ENCODE data around the gene KCTD13. TPM values are rescaled to one million over a fixed set of nuclear protein-coding genes. Genes with fewer than 3 reads are reported as not detected.

Gene KCTD13
- total and polyA plus RNA-seq, 7 experiments from 2014 or later = 8.7 to 81.1 (median 43.3) TPM

GRCh38 chr16:29922326-29922725, 3.7 kb downstream of the KCTD13 start:
- peak overlapping the region in 3 of 10 donors; percentile 33 to 37 (median 36) for H3K4me3 Mint-ChIP-seq
- DNase-seq (no peak), ATAC-seq (no peak)
- intact Hi-C loops (cut with micrococcal nuclease) = loop anchor here in 1 of 2 donors (10.0 kb wide), 1 partner anchor 112 kb away; the partner anchor contains the start of gene TLCD3B
- H3K27ac Mint-ChIP-seq = peak overlapping the region in 1 of 9 donors; percentile 38
- H3K27me3 Mint-ChIP-seq = no peaks in the 10 kb centered on the region
- Histone ChIP-seq H3K9me3 (ENCODE audit: control insufficient read depth in 2 of 3, low read length in 3 of 3) (no peaks in the 10 kb centered on the region), H3K27me3 (ENCODE audit: control insufficient read depth in 2 of 2, insufficient read depth in 2 of 2, low read length in 2 of 2) (no peaks in the 10 kb centered on the region), H3K27ac (ENCODE audit: low read depth, low read length) (no peak overlapping the region), H3K4me1 (ENCODE audit: control insufficient read depth in 2 of 2, insufficient read depth in 2 of 2, low read length in 2 of 2) (peaks cover 7 to 18% of the 10 kb centered on the region in 2 donors), H3K36me3 (ENCODE audit: control insufficient read depth in 2 of 3, insufficient read depth in 3 of 3, low read length in 3 of 3) (peaks cover 0 to 50% (median 8%) of the 10 kb centered on the region in 3 experiments), H3K4me3 (ENCODE audit: low read length) (no peak overlapping the region)
- ChIA-PET CTCF (no interaction called here), POLR2A (interaction anchor here (0.6 to 1.4 kb wide), 2 partner anchors 39 to 1003 kb away, joined by 3 to 4 read pairs; no protein-coding TSS in a partner anchor)
- H3K4me1 Mint-ChIP-seq = peaks cover 34 to 54% (median 48%) of the 10 kb centered on the region in 7 donors
- peaks cover 6 to 29% (median 9%) of the 10 kb centered on the region in 5 donors for H3K36me3 Mint-ChIP-seq
- no peaks in the 10 kb centered on the region for H3K9me3 Mint-ChIP-seq

DNA sequence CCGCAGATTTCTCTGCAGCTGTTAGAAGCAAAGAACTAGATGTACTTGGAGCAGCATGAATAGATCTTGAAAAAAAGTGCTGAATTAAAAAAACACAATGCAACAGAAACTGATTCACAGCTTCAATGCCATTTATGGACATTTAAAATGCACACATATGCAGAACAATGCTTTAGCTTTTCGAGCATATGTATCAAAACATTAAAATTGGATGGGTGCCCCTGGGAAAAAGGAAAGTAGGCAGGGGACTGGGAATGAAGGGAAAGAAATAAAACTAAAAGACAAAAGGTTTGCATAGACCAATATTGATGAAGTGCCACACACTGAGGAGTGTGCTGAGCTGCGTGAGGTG, 5.0 kb downstream of the KCTD13 start:
- peak overlapping the region in 4 of 9 donors; percentile 15 to 59 (median 20) for H3K27ac Mint-ChIP-seq
- peak overlapping the region in 1 of 10 donors; percentile 51 for H3K4me3 Mint-ChIP-seq
- intact Hi-C loops (cut with micrococcal nuclease) = loop anchor here in 1 of 2 donors (10.0 kb wide), 1 partner anchor 114 kb away; the partner anchor contains the start of gene TLCD3B
- DNase-seq = no peak
- no peak for ATAC-seq
- no peaks in the 10 kb centered on the region for H3K9me3 Mint-ChIP-seq
- Histone ChIP-seq H3K9me3 (ENCODE audit: control insufficient read depth in 2 of 3, low read length in 3 of 3) (no peaks in the 10 kb centered on the region), H3K4me3 (ENCODE audit: low read length) (no peak overlapping the region), H3K27ac (ENCODE audit: low read depth, low read length) (no peak overlapping the region), H3K36me3 (ENCODE audit: control insufficient read depth in 2 of 3, insufficient read depth in 3 of 3, low read length in 3 of 3) (peaks cover 0 to 54% (median 8%) of the 10 kb centered on the region in 3 experiments), H3K4me1 (ENCODE audit: control insufficient read depth in 2 of 2, insufficient read depth in 2 of 2, low read length in 2 of 2) (peaks cover 7 to 12% of the 10 kb centered on the region in 2 donors), H3K27me3 (ENCODE audit: control insufficient read depth in 2 of 2, insufficient read depth in 2 of 2, low read length in 2 of 2) (no peaks in the 10 kb centered on the region)
- H3K4me1 Mint-ChIP-seq = peaks cover 26 to 42% (median 36%) of the 10 kb centered on the region in 7 donors
- CTCF ChIA-PET = interaction anchor here (0.6 kb wide), 1 partner anchor 201 kb away, joined by 4 read pairs; no protein-coding TSS in a partner anchor
- H3K27me3 Mint-ChIP-seq = no peaks in the 10 kb centered on the region
- peaks cover 6 to 34% (median 9%) of the 10 kb centered on the region in 5 donors for H3K36me3 Mint-ChIP-seq
- POLR2A ChIA-PET = interaction anchor here (1.0 kb wide), 1 partner anchor 40 kb away, joined by 3 read pairs; no protein-coding TSS in a partner anchor

DNA sequence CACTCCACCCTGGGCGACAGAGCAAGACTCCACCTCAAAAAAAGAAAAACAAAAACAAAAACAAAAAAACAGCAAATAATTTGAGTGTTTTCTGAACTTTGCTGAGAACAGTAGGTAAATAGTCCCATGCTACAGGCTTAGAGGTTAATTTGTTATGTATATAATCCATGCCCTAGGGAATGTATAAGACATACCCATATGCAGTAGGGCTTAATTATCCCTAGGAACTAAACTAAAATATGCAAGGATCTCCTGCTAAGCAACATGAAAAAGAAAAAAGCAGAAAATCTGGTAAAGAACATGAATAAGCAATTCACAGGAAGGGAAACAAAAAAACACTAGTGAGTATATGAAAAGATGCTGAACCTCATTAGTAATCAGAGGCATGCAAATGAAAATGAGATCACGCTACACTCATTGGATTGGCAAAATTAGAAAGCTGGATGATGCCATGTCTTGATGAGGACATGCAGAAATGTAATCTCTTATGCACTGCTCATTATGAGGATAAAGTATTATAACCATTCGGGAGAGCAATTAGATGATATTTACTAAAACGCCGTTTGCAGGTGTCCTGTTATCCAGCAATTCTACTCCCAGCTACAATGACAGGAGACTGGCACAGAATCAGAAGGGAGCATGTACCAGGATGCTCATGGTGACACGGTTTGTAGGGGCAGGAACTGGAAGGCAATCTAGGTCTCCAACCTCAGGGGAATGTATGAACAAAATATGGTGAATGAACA, 5.6 kb downstream of the KCTD13 start:
- H3K4me1 Mint-ChIP-seq = peaks cover 27 to 41% (median 39%) of the 10 kb centered on the region in 7 donors
- ATAC-seq (no peak), DNase-seq (no peak)
- H3K36me3 ChIP-seq (ENCODE audit: control insufficient read depth in 2 of 3, insufficient read depth in 3 of 3, low read length in 3 of 3) = peaks cover 0 to 53% (median 8%) of the 10 kb centered on the region in 3 experiments
- H3K27ac Mint-ChIP-seq = peak overlapping the region in 1 of 9 donors; percentile 18
- H3K27me3 Mint-ChIP-seq = no peaks in the 10 kb centered on the region
- H3K36me3 Mint-ChIP-seq = peaks cover 6 to 34% (median 9%) of the 10 kb centered on the region in 5 donors
- H3K4me3 Mint-ChIP-seq = no peak overlapping the region
- H3K9me3 Mint-ChIP-seq = no peaks in the 10 kb centered on the region
- peaks cover 7 to 12% of the 10 kb centered on the region in 2 donors for H3K4me1 ChIP-seq (ENCODE audit: control insufficient read depth in 2 of 2, insufficient read depth in 2 of 2, low read length in 2 of 2)
- no peak overlapping the region for H3K4me3 ChIP-seq (ENCODE audit: low read length)
- intact Hi-C loops (cut with micrococcal nuclease) = loop anchor here in 1 of 2 donors (10.0 kb wide), 1 partner anchor 114 kb away; the partner anchor contains the start of gene TLCD3B
- CTCF ChIA-PET = interaction anchor here (0.6 kb wide), 1 partner anchor 200 kb away, joined by 4 read pairs; no protein-coding TSS in a partner anchor
- H3K27ac ChIP-seq (ENCODE audit: low read depth, low read length) = no peak overlapping the region
- no peaks in the 10 kb centered on the region for H3K27me3 ChIP-seq (ENCODE audit: control insufficient read depth in 2 of 2, insufficient read depth in 2 of 2, low read length in 2 of 2)
- H3K9me3 ChIP-seq (ENCODE audit: control insufficient read depth in 2 of 3, low read length in 3 of 3) = no peaks in the 10 kb centered on the region
- POLR2A ChIA-PET = interaction anchor here (1.0 kb wide), 1 partner anchor 41 kb away, joined by 3 read pairs; no protein-coding TSS in a partner anchor

- no peak overlapping the region for H3K27ac ChIP-seq (ENCODE audit: low read depth, low read length)
- Mint-ChIP-seq H3K36me3 (peaks cover 1 to 42% (median 9%) of the 10 kb centered on the region in 5 donors), H3K4me1 (peaks cover 9 to 17% (median 13%) of the 10 kb centered on the region in 7 donors), H3K27ac (no peak overlapping the region), H3K27me3 (no peaks in the 10 kb centered on the region), H3K4me3 (no peak overlapping the region), H3K9me3 (no peaks in the 10 kb centered on the region)
- ATAC-seq (no peak), DNase-seq (no peak)
- intact Hi-C loops (cut with micrococcal nuclease) = no loop called here
- CTCF ChIA-PET = interaction anchor here (0.8 to 1.2 kb wide), 2 partner anchors 51 to 80 kb away, joined by 3 to 5 read pairs; no protein-coding TSS in a partner anchor
- POLR2A ChIA-PET = interaction anchor here (2.9 kb wide), 1 partner anchor 9 kb away, joined by 12 read pairs; the partner anchor contains the start of gene KCTD13
- no peaks in the 10 kb centered on the region for H3K27me3 ChIP-seq (ENCODE audit: control insufficient read depth in 2 of 2, insufficient read depth in 2 of 2, low read length in 2 of 2)
- no peaks in the 10 kb centered on the region for H3K9me3 ChIP-seq (ENCODE audit: control insufficient read depth in 2 of 3, low read length in 3 of 3)
- H3K4me3 ChIP-seq (ENCODE audit: low read length) = no peak overlapping the region
- H3K4me1 ChIP-seq (ENCODE audit: control insufficient read depth in 2 of 2, insufficient read depth in 2 of 2, low read length in 2 of 2) = no peaks in the 10 kb centered on the region
- H3K36me3 ChIP-seq (ENCODE audit: control insufficient read depth in 2 of 3, insufficient read depth in 3 of 3, low read length in 3 of 3) = peaks cover 0 to 52% (median 8%) of the 10 kb centered on the region in 3 experiments
These were observed 9.0 kb downstream of the KCTD13 start for GRCh38 chr16:29916979-29917378.

- POLR2A ChIA-PET = interaction anchor here (0.5 to 2.9 kb wide), 3 partner anchors 10 to 92 kb away, joined by 3 to 12 read pairs (median 4); partner anchors contain the start of gene KCTD13
- no peaks in the 10 kb centered on the region for H3K9me3 Mint-ChIP-seq
- no peak for DNase-seq
- H3K4me1 Mint-ChIP-seq = peaks cover 6 to 10% (median 9%) of the 10 kb centered on the region in 7 donors
- H3K4me3 ChIP-seq (ENCODE audit: low read length) = no peak overlapping the region
- no peaks in the 10 kb centered on the region for H3K27me3 ChIP-seq (ENCODE audit: control insufficient read depth in 2 of 2, insufficient read depth in 2 of 2, low read length in 2 of 2)
- intact Hi-C loops (cut with micrococcal nuclease) = no loop called here
- no peaks in the 10 kb centered on the region for H3K4me1 ChIP-seq (ENCODE audit: control insufficient read depth in 2 of 2, insufficient read depth in 2 of 2, low read length in 2 of 2)
- H3K27me3 Mint-ChIP-seq = no peaks in the 10 kb centered on the region
- no peak overlapping the region for H3K27ac ChIP-seq (ENCODE audit: low read depth, low read length)
- peaks cover 1 to 35% (median 5%) of the 10 kb centered on the region in 5 donors for H3K36me3 Mint-ChIP-seq
- no peaks in the 10 kb centered on the region for H3K9me3 ChIP-seq (ENCODE audit: control insufficient read depth in 2 of 3, low read length in 3 of 3)
- peak overlapping the region in 1 of 9 donors; percentile 33 for H3K27ac Mint-ChIP-seq
- CTCF ChIA-PET = no interaction called here
- H3K4me3 Mint-ChIP-seq = no peak overlapping the region
- peaks cover 0 to 41% (median 4%) of the 10 kb centered on the region in 3 experiments for H3K36me3 ChIP-seq (ENCODE audit: control insufficient read depth in 2 of 3, insufficient read depth in 3 of 3, low read length in 3 of 3)
- no peak for ATAC-seq
These were observed 10.3 kb downstream of the KCTD13 start for GRCh38 chr16:29915590-29916247.

DNA sequence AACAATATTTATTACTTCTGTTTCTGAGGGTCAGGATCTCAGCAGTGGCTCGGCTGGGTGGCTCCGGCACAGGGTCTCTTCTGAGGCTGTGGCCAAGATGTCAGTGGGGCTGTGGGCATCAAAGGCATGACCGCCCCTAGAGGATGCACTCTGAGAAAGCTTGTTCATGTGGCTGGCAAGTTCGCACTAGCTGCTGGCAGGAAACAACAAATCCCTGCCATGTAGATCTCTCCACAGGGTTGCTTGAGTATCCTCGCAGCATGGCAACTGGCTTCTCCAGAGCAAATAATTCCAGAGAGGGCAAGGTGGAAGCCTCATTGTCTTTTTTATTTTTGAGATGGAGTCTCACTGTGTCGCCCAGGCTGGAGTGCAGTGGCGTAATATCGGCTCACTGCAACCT, 12.5 kb downstream of the KCTD13 start:
- no peaks in the 10 kb centered on the region for H3K4me1 ChIP-seq (ENCODE audit: control insufficient read depth in 2 of 2, insufficient read depth in 2 of 2, low read length in 2 of 2)
- ATAC-seq (no peak), DNase-seq (no peak)
- H3K27ac Mint-ChIP-seq = peak overlapping the region in 1 of 9 donors; percentile 36
- peaks cover 0 to 8% (median 0%) of the 10 kb centered on the region in 7 donors for H3K4me1 Mint-ChIP-seq
- intact Hi-C loops (cut with micrococcal nuclease) = no loop called here
- H3K27ac ChIP-seq (ENCODE audit: low read depth, low read length) = no peak overlapping the region
- no peaks in the 10 kb centered on the region for H3K9me3 ChIP-seq (ENCODE audit: control insufficient read depth in 2 of 3, low read length in 3 of 3)
- H3K9me3 Mint-ChIP-seq = no peaks in the 10 kb centered on the region
- no peaks in the 10 kb centered on the region for H3K27me3 ChIP-seq (ENCODE audit: control insufficient read depth in 2 of 2, insufficient read depth in 2 of 2, low read length in 2 of 2)
- peaks cover 0 to 24% (median 4%) of the 10 kb centered on the region in 3 experiments for H3K36me3 ChIP-seq (ENCODE audit: control insufficient read depth in 2 of 3, insufficient read depth in 3 of 3, low read length in 3 of 3)
- H3K4me3 ChIP-seq (ENCODE audit: low read length) = no peak overlapping the region
- ChIA-PET CTCF (no interaction called here), POLR2A (no interaction called here)
- no peak overlapping the region for H3K4me3 Mint-ChIP-seq
- H3K27me3 Mint-ChIP-seq = no peaks in the 10 kb centered on the region
- H3K36me3 Mint-ChIP-seq = peaks cover 0 to 29% (median 4%) of the 10 kb centered on the region in 5 donors
